H9 (cell line): Measurements from ENCODE around the gene ALOX5AP. TPM values are rescaled to one million over a fixed set of nuclear protein-coding genes. Genes with fewer than 3 reads are reported as not detected.

Experiments used
- DNase-seq: peaks from one replicate; pipeline ENCODE4 v3.0.0-alpha.2; 2017
- H2AFZ ChIP-seq: one replicate; pipeline ENCODE4 v1.6.1; 2013; ENCODE audit warnings: mild to moderate bottlenecking, low read length, control low read depth, moderate library complexity
- H2AK5ac ChIP-seq: 2 replicates; pipeline ENCODE4 v1.6.1; 2013; ENCODE audit warnings: low read length, control low read depth, mixed read lengths; ENCODE audit not compliant: insufficient read length
- H2BK120ac ChIP-seq: one replicate; pipeline ENCODE4 v1.6.1; 2013; ENCODE audit warnings: low read depth, mild to moderate bottlenecking, low read length, control low read depth, inconsistent platforms; ENCODE audit not compliant: poor library complexity, severe bottlenecking
- H2BK12ac ChIP-seq: 2 replicates; pipeline ENCODE4 v1.6.1; 2013; ENCODE audit warnings: low read length, control low read depth, mixed read lengths, low read depth; ENCODE audit not compliant: insufficient read length
- H2BK15ac ChIP-seq: 2 replicates; pipeline ENCODE4 v1.6.1; 2013; ENCODE audit warnings: low read depth, low read length, control low read depth
- H2BK20ac ChIP-seq: one replicate; pipeline ENCODE4 v1.6.1; 2013; ENCODE audit warnings: low read depth, mild to moderate bottlenecking, low read length, control low read depth, inconsistent platforms; ENCODE audit not compliant: poor library complexity, severe bottlenecking
- H2BK5ac ChIP-seq: 2 replicates; pipeline ENCODE4 v1.6.1; 2013; ENCODE audit warnings: low read length, control low read depth, mixed read lengths; ENCODE audit not compliant: insufficient read length
- H3K14ac ChIP-seq: 2 replicates; pipeline ENCODE4 v1.6.1; 2013; ENCODE audit warnings: low read length, control low read depth; ENCODE audit not compliant: insufficient read depth
- H3K18ac ChIP-seq: 2 replicates; pipeline ENCODE4 v1.6.1; 2013; ENCODE audit warnings: low read depth, mild to moderate bottlenecking, mixed read lengths, low read length, control low read depth; ENCODE audit not compliant: insufficient read length
- H3K23ac ChIP-seq: 2 replicates; pipeline ENCODE4 v1.6.1; 2013; ENCODE audit warnings: low read length, control low read depth, mixed read lengths, low read depth; ENCODE audit not compliant: insufficient read length
- H3K23me2 ChIP-seq: 2 replicates; pipeline ENCODE4 v1.6.1; 2013; ENCODE audit warnings: low read depth, mild to moderate bottlenecking, mixed read lengths, low read length, control low read depth; ENCODE audit not compliant: insufficient read length, poor library complexity, severe bottlenecking
- H3K27ac ChIP-seq: 2 replicates; pipeline ENCODE4 v1.5.1; 2013; ENCODE audit warnings: low read length, control low read depth, mixed read lengths, low read depth; ENCODE audit not compliant: insufficient read length
- H3K27me3 ChIP-seq: 2 replicates; pipeline ENCODE4 v1.6.1; 2013; ENCODE audit warnings: low read length, control low read depth, inconsistent platforms; ENCODE audit not compliant: insufficient read depth
- H3K4ac ChIP-seq: 2 replicates; pipeline ENCODE4 v1.6.1; 2013; ENCODE audit warnings: low read depth, mild to moderate bottlenecking, control low read depth, inconsistent platforms, low read length, moderate library complexity
- H3K4me1 ChIP-seq: 2 replicates; pipeline ENCODE4 v1.6.1; 2013; ENCODE audit warnings: low read length, control low read depth, inconsistent platforms; ENCODE audit not compliant: insufficient read depth
- H3K4me2 ChIP-seq: 2 replicates; pipeline ENCODE4 v1.6.1; 2013; ENCODE audit warnings: low read length, control low read depth, mixed read lengths; ENCODE audit not compliant: insufficient read length, insufficient read depth
- H3K56ac ChIP-seq: 2 replicates; pipeline ENCODE4 v1.6.1; 2013; ENCODE audit warnings: low read depth, mild to moderate bottlenecking, mixed read lengths, low read length, control low read depth; ENCODE audit not compliant: insufficient read length
- H3K79me1 ChIP-seq: 2 replicates; pipeline ENCODE4 v1.6.1; 2013; ENCODE audit warnings: low read depth, mild to moderate bottlenecking, moderate library complexity, low read length, control low read depth, inconsistent platforms; ENCODE audit not compliant: insufficient read depth, poor library complexity, severe bottlenecking
- H3K79me2 ChIP-seq: 2 replicates; pipeline ENCODE4 v1.6.1; 2013; ENCODE audit warnings: low read length, control low read depth, inconsistent platforms; ENCODE audit not compliant: insufficient read depth
- H3K9ac ChIP-seq: 2 replicates; pipeline ENCODE4 v1.6.1; 2013; ENCODE audit warnings: low read length, control low read depth, mixed read lengths; ENCODE audit not compliant: insufficient read length; ENCODE audit errors: extremely low read depth
- H3K9me3 ChIP-seq: one replicate; pipeline ENCODE4 v1.6.1; 2013; ENCODE audit warnings: low read depth, low read length, inconsistent platforms; ENCODE audit not compliant: control insufficient read depth
- H3T11ph ChIP-seq: one replicate; pipeline ENCODE4 v1.6.1; 2013; ENCODE audit warnings: mild to moderate bottlenecking, low read length, control low read depth, inconsistent platforms
- H4K20me1 ChIP-seq: one replicate; pipeline ENCODE4 v1.6.1; 2013; ENCODE audit not compliant: control insufficient read depth, insufficient read length, insufficient read depth
- H4K5ac ChIP-seq: 2 replicates; pipeline ENCODE4 v1.6.1; 2013; ENCODE audit warnings: low read depth, mild to moderate bottlenecking, mixed read lengths, low read length, control low read depth; ENCODE audit not compliant: insufficient read length
- H4K8ac ChIP-seq: replicated peaks from 2 replicates; pipeline ENCODE4 v1.6.1; 2013; ENCODE audit warnings: low read length, control low read depth, mixed read lengths, low read depth; ENCODE audit not compliant: insufficient read length
- H4K91ac ChIP-seq: 2 replicates; pipeline ENCODE4 v1.6.1; 2013; ENCODE audit warnings: low read depth, mild to moderate bottlenecking, moderate library complexity, mixed read lengths, low read length, control low read depth; ENCODE audit not compliant: insufficient read length
- H3K27ac Mint-ChIP-seq, 3 experiments: 2 replicates in 2 of 3; 3 replicates in 1 of 3; pipeline ENCODE4 v1.8.0; 2020 to 2021; ENCODE audit warnings: mixed read lengths in 3 of 3, mild to moderate bottlenecking in 1 of 3, moderate library complexity in 1 of 3
- H3K27me3 Mint-ChIP-seq: 2 replicates; pipeline ENCODE4 v1.8.0; 2021; ENCODE audit warnings: low read depth, mild to moderate bottlenecking, moderate library complexity, mixed read lengths
- H3K36me3 Mint-ChIP-seq, 3 experiments: 2 replicates in 2 of 3; 3 replicates in 1 of 3; pipeline ENCODE4 v1.8.0; 2020 to 2021; ENCODE audit warnings: low read depth in 3 of 3, mixed read lengths in 3 of 3; ENCODE audit not compliant: insufficient read depth in 1 of 3
- H3K4me1 Mint-ChIP-seq, 2 experiments: 2 replicates each; pipeline ENCODE4 v1.8.0; 2020; ENCODE audit warnings: mixed read lengths in 2 of 2
- H3K4me3 Mint-ChIP-seq, 2 experiments: 2 replicates in 1 of 2; 3 replicates in 1 of 2; pipeline ENCODE4 v1.8.0; 2020 to 2021; ENCODE audit warnings: mild to moderate bottlenecking in 2 of 2, mixed read lengths in 2 of 2, moderate library complexity in 1 of 2
- H3K9me3 Mint-ChIP-seq, 2 experiments: 2 replicates in 1 of 2; 3 replicates in 1 of 2; pipeline ENCODE4 v1.8.0; 2020; ENCODE audit warnings: mild to moderate bottlenecking in 2 of 2, mixed read lengths in 2 of 2, moderate library complexity in 1 of 2
- CTCF ChIP-seq: fragments of 200-600 bp; sonication (generic); conservative IDR thresholded peaks from 3 replicates; pipeline ENCODE4 v1.8.0; 2021; ENCODE audit warnings: antibody characterized with exemption, mild to moderate bottlenecking
- WGBS: extraction: QIAGEN DNeasy Blood & Tissue Kit; methylation state at CpG from one replicate; pipeline ENCODE4 v1.1.7; 2013; ENCODE audit warnings: missing lambda C conversion rate, low lambda C conversion rate, mixed read lengths; ENCODE audit not compliant: insufficient read length; ENCODE audit errors: extremely low coverage; 5-methylcytosine and 5-hydroxymethylcytosine counted together
- total RNA-seq: library from RNA; stranded (reverse); gene quantifications from 2 replicates; pipeline ENCODE4 v1.2.1, GENCODE V29; 2021

Gene ALOX5AP
- total RNA-seq, 1 experiment from 2014 or later: not detected

GRCh38 chr13:30687601-30688000 lies 47.7 kb upstream of the ALOX5AP start:
- H3K79me2 ChIP-seq: no peaks in the 10 kb centered on the region
- H4K91ac ChIP-seq: no peak overlapping the region
- H3K9ac ChIP-seq: no peak overlapping the region
- H4K20me1 ChIP-seq: no peaks in the 10 kb centered on the region
- H2BK120ac ChIP-seq: no peak overlapping the region
- H3K56ac ChIP-seq: no peak overlapping the region
- no peak overlapping the region for H4K8ac ChIP-seq
- H4K5ac ChIP-seq: no peak overlapping the region
- no peaks in the 10 kb centered on the region; the same call in 1 of the 2 replicates for H3K4me1 ChIP-seq
- no peak for TF ChIP-seq CTCF
- peaks cover 0 to 5% of the 10 kb centered on the region in 2 experiments; a peak in 1 of 4 replicates for H3K4me1 Mint-ChIP-seq
- H2BK15ac ChIP-seq: no peak overlapping the region
- H2BK12ac ChIP-seq: no peak overlapping the region
- no peak overlapping the region for H3K4ac ChIP-seq
- no peaks in the 10 kb centered on the region; the same call in none of the 2 replicates for H3K27me3 Mint-ChIP-seq
- H3K36me3 Mint-ChIP-seq: no peaks in the 10 kb centered on the region
- H3K27me3 ChIP-seq: no peaks in the 10 kb centered on the region
- no peak overlapping the region for H3T11ph ChIP-seq
- H2AFZ ChIP-seq: no peak overlapping the region
- H3K9me3 Mint-ChIP-seq: peaks cover 0 to 3% of the 10 kb centered on the region in 2 experiments; a peak in 4 of 5 replicates
- no peak overlapping the region for H3K4me2 ChIP-seq
- no peak overlapping the region for H2AK5ac ChIP-seq
- H3K79me1 ChIP-seq: no peaks in the 10 kb centered on the region
- H3K23me2 ChIP-seq: no peaks in the 10 kb centered on the region
- no peak overlapping the region for H3K27ac ChIP-seq
- no peak overlapping the region for H3K4me3 Mint-ChIP-seq
- no peak overlapping the region for H2BK5ac ChIP-seq
- no peak overlapping the region for H3K18ac ChIP-seq
- H3K9me3 ChIP-seq: no peaks in the 10 kb centered on the region
- no CpG with 5 or more reads among the region's 3 CpGs for WGBS
- no peak overlapping the region for H3K27ac Mint-ChIP-seq
- H3K23ac ChIP-seq: no peak overlapping the region
- no peak for DNase-seq
- no peak overlapping the region for H3K14ac ChIP-seq
- no peak overlapping the region for H2BK20ac ChIP-seq
